Left lung (tissue), 10 donors: ENCODE measurements around the gene PCP4L1. TPM values are rescaled to one million over a fixed set of nuclear protein-coding genes. Genes with fewer than 3 reads are reported as not detected.
"Not testable (repeated sequence)": the region's sequence is repeated elsewhere in the genome, so short reads cannot be mapped to it uniquely, and the experiment has no call there.

Experiments
- ATAC-seq: fragments of 200-7000 bp; cut with Tn5 transposase; one replicate; pipeline ENCODE4 v1.9.1; 2020; ENCODE audit warnings: moderate library complexity
- DNase-seq, 4 donors: peaks; one replicate each; pipeline ENCODE4 v3.0.0-alpha.2; 2013 to 2020
- H3K27ac ChIP-seq, 2 donors: fragments of 200-600 bp; sonication (generic) in 1 of 2; one replicate each; pipeline versions ENCODE4 v1.5.0 to v1.8.0; 2020 to 2021
- H3K27me3 ChIP-seq, 2 donors: fragments of 200-600 bp; sonication (generic) in 1 of 2; one replicate each; pipeline versions ENCODE4 v1.5.0 to v1.8.0; 2020 to 2021
- H3K36me3 ChIP-seq, 2 donors: fragments of 200-600 bp; sonication (generic) in 1 of 2; one replicate each; pipeline versions ENCODE4 v1.5.0 to v1.8.0; 2020 to 2021
- H3K4me1 ChIP-seq, 2 donors: fragments of 200-600 bp; one replicate each; pipeline ENCODE4 v1.8.0; 2021
- H3K4me3 ChIP-seq, 2 donors: fragments of 200-600 bp; sonication (generic) in 1 of 2; one replicate each; pipeline versions ENCODE4 v1.5.0 to v1.8.0; 2020 to 2021; ENCODE audit warnings: mild to moderate bottlenecking in 1 of 2
- H3K9me3 ChIP-seq, 2 donors: fragments of 200-600 bp; sonication (generic) in 1 of 2; one replicate each; pipeline versions ENCODE4 v1.5.0 to v1.8.0; 2020 to 2021
- intact Hi-C, 2 donors: fragments of 100-400 bp; cut with DNase I; formaldehyde crosslinking; loops; one replicate each; pipeline versions ENCODE4 v1.11.2 to v1.14.2; 2022
- polyA plus RNA-seq, 6 donors: library from polyadenylated mRNA; unstranded; fragments of 120-200 nt; gene quantifications; one replicate each; pipeline ENCODE4 v1.2.1, GENCODE V29; 2013; ENCODE audit not compliant: insufficient read length in 6 of 6
- total RNA-seq, 2 donors: library from RNA; stranded (reverse); fragmentation: NEBNext Ultra II Directional; extraction: Animal tissue kit (Norgen Biotek cat#: 25700); gene quantifications; one replicate each; pipeline ENCODE4 v1.2.1, GENCODE V29; 2021
- TF ChIP-seq, protein P1 (sequence below), 2 donors: fragments of 200-600 bp; sonication (generic) in 1 of 2; IDR thresholded peaks; one replicate each; pipeline versions ENCODE4 v1.5.0 to v1.8.0; 2021; ENCODE audit warnings: antibody characterized with exemption in 2 of 2
- donor health status: DM: no; HTN: yes; CAD: no.
- donor health status: DM: no; HTN: no; CAD: no.

Gene PCP4L1
- total and polyA plus RNA-seq, 8 donors, result 0.53 to 6.6 (median 1.3) TPM

DNA sequence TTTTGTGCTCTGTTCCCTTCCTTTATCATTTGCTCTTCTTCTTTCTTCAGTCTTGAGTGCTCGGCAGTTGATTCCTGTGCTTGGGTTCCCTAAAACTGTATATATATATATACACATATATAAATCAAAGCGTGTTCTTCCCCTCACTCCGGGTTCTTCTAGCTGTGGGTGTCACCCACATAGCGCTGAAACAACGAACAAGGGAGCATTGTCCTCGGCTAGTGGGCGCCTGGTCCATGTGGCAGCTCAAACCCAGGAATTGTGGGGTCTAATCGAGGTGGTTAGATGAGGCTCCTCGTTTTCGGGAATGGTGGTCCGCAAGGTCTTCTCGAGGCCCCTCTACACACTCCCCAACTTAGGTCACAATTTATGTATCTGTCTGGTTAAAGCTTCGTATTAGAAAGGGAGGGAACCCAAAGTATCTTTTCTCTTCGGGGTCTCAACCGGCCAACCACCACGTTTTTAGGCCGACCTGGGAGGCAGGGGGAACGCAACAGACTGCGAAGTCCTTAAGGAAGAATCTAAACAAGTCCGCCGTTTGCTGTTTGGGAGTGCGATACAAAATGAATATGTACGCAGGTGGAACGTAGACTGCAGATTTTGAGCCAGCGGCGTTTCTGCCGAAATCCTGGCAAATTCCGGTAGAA is 55.1 kb downstream of the PCP4L1 start:
- peak overlapping the region; percentile 82 to 86 for H3K4me3 ChIP-seq
- intact Hi-C loops, result no loop called here

DNA sequence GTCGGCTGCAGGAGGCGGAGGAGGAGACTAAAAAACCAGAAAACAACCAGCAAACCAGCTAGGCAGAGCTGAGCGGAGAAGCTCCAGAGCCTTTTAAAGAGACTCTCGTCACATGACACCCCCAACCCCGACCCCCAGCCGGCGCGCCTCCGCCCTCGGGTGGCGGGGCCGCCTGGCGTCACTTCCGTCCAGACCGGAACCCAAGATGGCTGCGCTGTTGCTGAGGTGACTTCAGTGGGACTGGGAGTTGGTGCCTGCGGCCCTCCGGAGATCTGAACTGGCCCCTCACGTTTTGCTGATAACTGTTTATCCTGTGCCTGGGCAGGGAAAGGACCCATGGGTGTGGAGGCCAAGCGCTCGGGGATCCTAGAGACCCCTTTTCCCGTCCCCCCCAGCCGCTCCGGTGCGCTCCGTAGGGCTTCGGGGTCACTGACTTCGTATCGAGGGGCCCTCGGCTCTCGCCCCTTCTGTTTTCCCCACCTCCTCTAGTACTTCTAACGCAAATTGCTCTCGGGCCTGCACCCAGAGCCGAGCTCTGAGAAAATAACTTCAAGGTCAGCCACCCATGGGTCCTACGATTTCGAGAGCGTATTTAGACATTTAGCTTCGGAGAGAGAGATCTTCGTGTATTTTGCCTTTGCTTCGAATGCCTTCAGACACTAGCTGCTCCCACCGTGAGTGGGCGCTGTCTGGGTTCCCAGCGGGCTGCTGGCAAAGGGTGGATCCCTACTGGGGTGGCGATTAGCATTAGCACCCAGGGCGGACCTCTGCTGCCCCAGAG is 55.8 kb downstream of the PCP4L1 start, which contains the start of gene SDHC:
Gene SDHC, plus strand, starts transcription at position 181 of the 781 bp plus-strand sequence. Its CDS starts 25 bp downstream, at position 206.
- Histone ChIP-seq H3K9me3 (no peaks in the 10 kb centered on the region), H3K27me3 (no peaks in the 10 kb centered on the region), H3K27ac (peak within 1 kb of the TSS; percentile 87 to 89), H3K36me3 (peaks cover 0 to 8% of the 10 kb centered on the region in 2 donors), H3K4me3 (peak within 1 kb of the TSS; percentile 82 to 86), H3K4me1 (peaks cover 0 to 27% of the 10 kb centered on the region in 2 donors)
- intact Hi-C loops, result no loop called here
- TF ChIP-seq, protein P1, sequence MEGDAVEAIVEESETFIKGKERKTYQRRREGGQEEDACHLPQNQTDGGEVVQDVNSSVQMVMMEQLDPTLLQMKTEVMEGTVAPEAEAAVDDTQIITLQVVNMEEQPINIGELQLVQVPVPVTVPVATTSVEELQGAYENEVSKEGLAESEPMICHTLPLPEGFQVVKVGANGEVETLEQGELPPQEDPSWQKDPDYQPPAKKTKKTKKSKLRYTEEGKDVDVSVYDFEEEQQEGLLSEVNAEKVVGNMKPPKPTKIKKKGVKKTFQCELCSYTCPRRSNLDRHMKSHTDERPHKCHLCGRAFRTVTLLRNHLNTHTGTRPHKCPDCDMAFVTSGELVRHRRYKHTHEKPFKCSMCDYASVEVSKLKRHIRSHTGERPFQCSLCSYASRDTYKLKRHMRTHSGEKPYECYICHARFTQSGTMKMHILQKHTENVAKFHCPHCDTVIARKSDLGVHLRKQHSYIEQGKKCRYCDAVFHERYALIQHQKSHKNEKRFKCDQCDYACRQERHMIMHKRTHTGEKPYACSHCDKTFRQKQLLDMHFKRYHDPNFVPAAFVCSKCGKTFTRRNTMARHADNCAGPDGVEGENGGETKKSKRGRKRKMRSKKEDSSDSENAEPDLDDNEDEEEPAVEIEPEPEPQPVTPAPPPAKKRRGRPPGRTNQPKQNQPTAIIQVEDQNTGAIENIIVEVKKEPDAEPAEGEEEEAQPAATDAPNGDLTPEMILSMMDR (IDR thresholded peaks at IDR 0.05), result no peak
- DNase-seq (peak; percentile 88 to 97 (median 94)), ATAC-seq (peak; percentile 100)

More for the DNA sequence above, 55.1 kb downstream of the PCP4L1 start:
- H3K4me1 ChIP-seq, result peaks cover 0 to 27% of the 10 kb centered on the region in 2 donors
- ATAC-seq (no peak), DNase-seq (no peak)
- H3K27me3 ChIP-seq, result no peaks in the 10 kb centered on the region
- H3K27ac ChIP-seq, result peak overlapping the region; percentile 87 to 89
- H3K9me3 ChIP-seq, result no peaks in the 10 kb centered on the region
- TF ChIP-seq, protein P1 (IDR thresholded peaks at IDR 0.05), result no peak
- peaks cover 0 to 1% of the 10 kb centered on the region in 2 donors for H3K36me3 ChIP-seq

DNA sequence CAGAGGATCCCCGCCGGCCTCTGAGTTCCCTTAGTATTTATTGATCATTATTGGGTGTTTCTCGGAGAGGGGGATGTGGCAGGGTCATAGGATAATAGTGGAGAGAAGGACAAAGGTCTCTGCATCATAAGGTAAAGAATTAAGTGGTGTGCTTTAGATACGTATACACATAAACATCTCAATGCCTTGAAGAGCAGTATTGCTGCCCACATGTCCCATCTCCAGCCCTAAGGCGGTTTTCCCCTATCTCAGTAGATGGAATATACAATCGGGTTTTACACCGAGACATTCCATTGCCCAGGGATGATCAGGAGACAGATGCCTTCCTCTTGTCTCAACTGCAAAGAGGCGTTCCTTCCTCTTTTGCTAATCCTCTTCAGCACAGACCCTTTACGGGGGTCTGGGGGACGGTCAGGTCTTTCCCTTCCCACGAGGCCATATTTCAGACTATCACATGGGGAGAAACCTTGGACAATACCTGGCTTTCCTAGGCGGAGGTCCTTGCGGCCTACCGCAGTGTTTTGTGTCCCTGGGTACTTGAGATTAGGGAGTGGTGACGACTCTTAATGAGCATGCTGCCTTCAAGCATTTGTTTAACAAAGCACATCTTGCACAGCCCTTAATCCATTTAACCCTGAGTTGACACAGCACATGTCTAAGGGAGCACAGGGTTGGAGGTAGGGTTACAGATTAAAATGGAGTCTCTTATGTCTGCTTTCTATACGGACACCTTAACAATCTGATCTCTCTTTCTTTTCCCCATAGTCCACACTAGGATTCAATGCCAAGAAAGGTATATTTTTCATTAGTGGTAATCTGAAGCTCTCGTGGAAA is 57.5 kb downstream of the PCP4L1 start:
- intact Hi-C loops, result not testable (repeated sequence)

DNA sequence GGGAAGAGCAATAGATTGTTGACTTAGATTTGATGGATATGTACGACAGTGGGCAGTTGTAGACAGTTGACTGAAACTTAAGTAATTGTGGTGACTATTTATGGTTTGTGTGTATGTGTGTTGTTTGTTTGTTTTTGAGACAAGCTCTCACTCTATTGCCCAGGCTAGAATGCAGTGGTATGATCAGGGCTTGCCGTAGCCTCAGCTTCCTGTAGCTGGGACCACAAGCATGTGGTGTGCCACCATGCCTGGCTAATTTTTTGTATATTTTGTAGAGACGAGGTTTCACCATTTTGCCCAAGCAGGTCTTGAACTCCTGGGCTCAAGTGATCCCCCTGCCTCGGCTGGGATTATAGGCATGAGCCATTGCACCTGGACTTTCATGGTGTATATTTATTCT is 65.5 kb downstream of the PCP4L1 start:
- H3K4me3 ChIP-seq, result no peak overlapping the region
- ATAC-seq, result no peak
- peaks cover 0 to 58% of the 10 kb centered on the region in 2 donors for H3K36me3 ChIP-seq
- no peak for DNase-seq
- TF ChIP-seq, protein P1 (IDR thresholded peaks at IDR 0.05), result no peak
- no peaks in the 10 kb centered on the region for H3K4me1 ChIP-seq
- intact Hi-C loops, result no loop called here
- H3K9me3 ChIP-seq, result no peaks in the 10 kb centered on the region
- H3K27ac ChIP-seq, result no peak overlapping the region
- H3K27me3 ChIP-seq, result no peaks in the 10 kb centered on the region

More for the DNA sequence above, 57.5 kb downstream of the PCP4L1 start:
- H3K4me3 ChIP-seq, ATAC-seq, H3K36me3 ChIP-seq, H3K9me3 ChIP-seq, DNase-seq, H3K27me3 ChIP-seq, H3K27ac ChIP-seq: not testable (repeated sequence)
- peaks cover 0 to 27% of the 10 kb centered on the region in 2 donors for H3K4me1 ChIP-seq

DNA sequence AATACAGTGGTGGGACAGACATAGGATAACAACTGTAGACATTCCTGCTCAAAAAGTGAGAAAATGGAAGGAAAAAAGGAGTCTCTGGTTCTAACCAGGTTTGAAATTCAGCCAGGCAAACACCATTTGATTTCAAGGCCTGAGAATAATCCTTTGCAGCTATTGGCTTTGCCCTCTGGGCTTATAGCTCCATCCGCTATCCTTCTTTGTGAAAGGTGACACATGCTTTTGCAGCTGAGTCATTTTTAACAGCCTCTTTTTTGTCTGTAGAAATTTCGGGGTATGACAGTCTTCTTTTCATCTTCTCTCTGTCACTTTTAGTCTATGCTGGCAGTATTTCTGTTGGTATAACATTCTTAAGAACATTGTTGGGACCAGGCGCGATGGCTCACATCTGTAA is 71.8 kb downstream of the PCP4L1 start:
- H3K4me1 ChIP-seq, result no peaks in the 10 kb centered on the region
- H3K27me3 ChIP-seq, result no peaks in the 10 kb centered on the region
- no peak overlapping the region for H3K4me3 ChIP-seq
- DNase-seq (no peak), ATAC-seq (no peak)
- TF ChIP-seq, protein P1 (IDR thresholded peaks at IDR 0.05), result no peak
- H3K36me3 ChIP-seq, result peaks cover 4 to 98% of the 10 kb centered on the region in 2 donors
- no peak overlapping the region for H3K27ac ChIP-seq
- intact Hi-C loops, result no loop called here
- no peaks in the 10 kb centered on the region for H3K9me3 ChIP-seq
